ENCODE measurements around the gene TCEA2. TPM values are rescaled to one million over a fixed set of nuclear protein-coding genes. Genes with fewer than 3 reads are reported as not detected.

Gene TCEA2
- total RNA-seq, 2 donors from 2014 or later, result 45.0 to 69.5 TPM

- H3K27ac ChIP-seq, result no peak overlapping the region
- no peaks in the 10 kb centered on the region for H3K36me3 ChIP-seq
- no peak for DNase-seq (ENCODE audit: low spot score)
- H3K9me3 ChIP-seq, result no peaks in the 10 kb centered on the region
- TF ChIP-seq POLR2AphosphoS5 (IDR thresholded peaks at IDR 0.05), result no peak
- TF ChIP-seq CTCF (IDR thresholded peaks at IDR 0.05), result no peak
- no peak for TF ChIP-seq POLR2A (IDR thresholded peaks at IDR 0.05)
- no peak overlapping the region for H3K4me3 ChIP-seq
- 64% methylated on average over 14 of the region's 14 CpGs for whole genome bisulfite sequencing
- H3K27me3 ChIP-seq (replicated peaks; ENCODE audit: insufficient read depth), result no peaks in the 10 kb centered on the region
- intact Hi-C loops (cut with DNase I), result loop anchor here (2.0 kb wide), 1 partner anchor 81 kb away; no protein-coding TSS in a partner anchor
- H3K4me1 ChIP-seq (replicated peaks), result no peaks in the 10 kb centered on the region
Measured at GRCh38 chr20:64119681-64120341, 56.8 kb downstream of the TCEA2 start.

- intact Hi-C loops (cut with DNase I), result loop anchor here (2.0 kb wide), 1 partner anchor 83 kb away; no protein-coding TSS in a partner anchor
- H3K27me3 ChIP-seq (replicated peaks; ENCODE audit: insufficient read depth), result no peaks in the 10 kb centered on the region
- H3K27ac ChIP-seq, result no peak overlapping the region
- no peaks in the 10 kb centered on the region for H3K4me1 ChIP-seq (replicated peaks)
- no peak overlapping the region for H3K4me3 ChIP-seq
- 78% methylated on average over 12 of the region's 12 CpGs for WGBS
- no peaks in the 10 kb centered on the region for H3K36me3 ChIP-seq
- DNase-seq (ENCODE audit: low spot score), result no peak
- no peaks in the 10 kb centered on the region for H3K9me3 ChIP-seq
- TF ChIP-seq CTCF (IDR thresholded peaks at IDR 0.05) (no peak), POLR2A (IDR thresholded peaks at IDR 0.05) (no peak)
Measured at GRCh38 chr20:64121586-64121985, 58.6 kb downstream of the TCEA2 start.

Small RNA genes within 50 kb of the gene (microRNA-seq; reads per million reads assigned to microRNA genes)
- gene MIR6813, result 0.50 reads per million

Small RNA genes within 50 kb of the gene (small RNA-seq; reads per million reads assigned to genes)
- gene AL355803.1, result 0 reads per million in 2 donors
- 0 to 0.20 reads per million in 2 donors for gene MIR6813

Other genes with a start within 250 kb of the TCEA2 start
- 10 to 100 TPM in 1 of 2 donors, 1 to 10 TPM in 1; 7.9 to 12.2 TPM for gene ZBTB46, start 231.9 kb upstream of the TCEA2 start, total RNA-seq
- gene ABHD16B, start 201.7 kb upstream of the TCEA2 start, total RNA-seq, result 1 to 10 TPM in 1 of 2 donors, not detected in 1; 1.6 TPM
- 100 to 1,000 TPM; 105 to 127 TPM for gene TPD52L2, start 197.9 kb upstream of the TCEA2 start, total RNA-seq
- 10 to 100 TPM; 44.4 to 66.6 TPM for gene DNAJC5, start 168.1 kb upstream of the TCEA2 start, total RNA-seq
- 10 to 100 TPM; 46.6 to 66.2 TPM for gene UCKL1, start 106.8 kb upstream of the TCEA2 start, total RNA-seq
- gene ZNF512B, start 93.3 kb upstream of the TCEA2 start, total RNA-seq, result 10 to 100 TPM; 12.2 to 24.6 TPM
- gene SAMD10, start 83.6 kb upstream of the TCEA2 start, total RNA-seq, result 10 to 100 TPM in 1 of 2 donors, 1 to 10 TPM in 1; 6.0 to 14.7 TPM
- gene PRPF6, start 82.1 kb upstream of the TCEA2 start, total RNA-seq, result 10 to 100 TPM; 60.9 to 99.6 TPM
- 1 to 10 TPM in 1 of 2 donors, under 1 TPM in 1; 0.64 to 3.1 TPM for gene C20orf204, start 27.0 kb upstream of the TCEA2 start, total RNA-seq
- 10 to 100 TPM in 1 of 2 donors, 1 to 10 TPM in 1; 4.7 to 12.8 TPM for gene SOX18, start 13.6 kb upstream of the TCEA2 start, total RNA-seq
- gene RGS19, start 16.3 kb downstream of the TCEA2 start, total RNA-seq, result 10 to 100 TPM; 13.3 to 15.1 TPM
- 1 to 10 TPM; 1.5 to 2.9 TPM for gene OPRL1, start 16.9 kb downstream of the TCEA2 start, total RNA-seq
- 10 to 100 TPM in 1 of 2 donors, not detected in 1; 10.2 TPM for gene LKAAEAR1, start 21.2 kb downstream of the TCEA2 start, total RNA-seq
- gene NPBWR2, start 44.4 kb downstream of the TCEA2 start, total RNA-seq, result not detected
- gene MYT1, start 101.3 kb downstream of the TCEA2 start, total RNA-seq, result under 1 TPM; 0.27 to 0.74 TPM
- gene PCMTD2, start 192.6 kb downstream of the TCEA2 start, total RNA-seq, result 100 to 1,000 TPM; 143 to 147 TPM

Measured in prostate gland (tissue), 2 donors.